Transverse colon (tissue), 4 donors: ENCODE measurements around the gene NUP214.

Experiments
- POLR2A ChIP-seq: fragments of 450-650 bp; IDR thresholded peaks from one replicate; pipeline ENCODE4 v1.6.1; 2016; ENCODE audit warnings: antibody characterized with exemption, mild to moderate bottlenecking, moderate library complexity
- POLR2AphosphoS5 ChIP-seq, 3 donors: sonication (generic); formaldehyde crosslinking; IDR thresholded peaks; one replicate each; pipeline ENCODE4 v1.6.1; 2016; ENCODE audit warnings: antibody characterized with exemption in 3 of 3
- TF ChIP-seq, protein P1 (sequence below), 5 experiments: fragments of 200-600 bp in 3 of 5; fragments of 450-650 bp in 2 of 5; sonication (generic) in 3 of 5; IDR thresholded peaks; 1 replicate in 2 of 5; 2 replicates in 3 of 5; pipeline ENCODE4 v1.5.1; 2016 to 2017; ENCODE audit warnings: antibody characterized with exemption in 5 of 5, inconsistent platforms in 3 of 5, mild to moderate bottlenecking in 2 of 5, moderate library complexity in 1 of 5

DNA sequence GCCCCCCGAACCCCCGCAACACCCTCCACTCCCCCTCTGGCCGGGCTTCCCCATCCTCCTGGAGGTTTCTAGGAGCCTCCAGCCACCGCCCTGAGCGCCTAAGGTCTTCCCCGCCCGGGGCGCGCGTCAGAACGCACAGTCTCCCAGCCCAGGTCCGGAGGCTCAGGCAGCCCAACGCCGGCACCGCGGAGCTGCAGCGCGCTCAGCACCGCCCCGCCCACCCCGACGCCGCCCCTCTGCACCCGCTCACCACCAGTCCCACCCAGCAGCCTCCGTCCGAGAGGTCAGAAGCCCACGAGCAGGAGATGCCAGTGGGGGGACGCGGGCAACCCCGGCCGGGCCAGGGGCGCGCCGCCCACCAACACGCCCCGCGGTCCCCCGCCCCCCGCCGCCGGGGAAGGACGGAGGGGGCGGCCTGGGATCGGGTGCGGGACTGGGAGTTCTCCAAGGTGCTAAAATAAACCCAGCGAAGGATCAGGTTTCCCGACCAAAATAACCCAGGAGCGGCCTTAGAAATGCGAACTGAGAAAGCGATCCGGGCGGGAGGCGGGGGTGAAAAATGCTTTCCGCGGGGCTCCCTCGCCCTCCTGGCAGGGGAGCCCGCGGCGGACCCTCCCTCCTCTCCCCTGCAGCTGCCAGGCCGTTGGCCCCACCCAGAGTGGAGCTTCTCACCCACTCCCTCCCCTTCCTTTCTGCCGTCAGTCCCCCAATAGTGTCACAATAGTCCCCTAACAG, 157.5 kb downstream of the NUP214 start:
- TF ChIP-seq, protein P1, sequence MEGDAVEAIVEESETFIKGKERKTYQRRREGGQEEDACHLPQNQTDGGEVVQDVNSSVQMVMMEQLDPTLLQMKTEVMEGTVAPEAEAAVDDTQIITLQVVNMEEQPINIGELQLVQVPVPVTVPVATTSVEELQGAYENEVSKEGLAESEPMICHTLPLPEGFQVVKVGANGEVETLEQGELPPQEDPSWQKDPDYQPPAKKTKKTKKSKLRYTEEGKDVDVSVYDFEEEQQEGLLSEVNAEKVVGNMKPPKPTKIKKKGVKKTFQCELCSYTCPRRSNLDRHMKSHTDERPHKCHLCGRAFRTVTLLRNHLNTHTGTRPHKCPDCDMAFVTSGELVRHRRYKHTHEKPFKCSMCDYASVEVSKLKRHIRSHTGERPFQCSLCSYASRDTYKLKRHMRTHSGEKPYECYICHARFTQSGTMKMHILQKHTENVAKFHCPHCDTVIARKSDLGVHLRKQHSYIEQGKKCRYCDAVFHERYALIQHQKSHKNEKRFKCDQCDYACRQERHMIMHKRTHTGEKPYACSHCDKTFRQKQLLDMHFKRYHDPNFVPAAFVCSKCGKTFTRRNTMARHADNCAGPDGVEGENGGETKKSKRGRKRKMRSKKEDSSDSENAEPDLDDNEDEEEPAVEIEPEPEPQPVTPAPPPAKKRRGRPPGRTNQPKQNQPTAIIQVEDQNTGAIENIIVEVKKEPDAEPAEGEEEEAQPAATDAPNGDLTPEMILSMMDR (IDR thresholded peaks at IDR 0.05): no peak
- TF ChIP-seq POLR2A (no peak), POLR2AphosphoS5 (IDR thresholded peaks at IDR 0.05) (no peak)
